Small intestine (tissue), 7 donors: ENCODE data around the gene EXOC1. TPM values are rescaled to one million over a fixed set of nuclear protein-coding genes. Genes with fewer than 3 reads are reported as not detected.

Experiments used
- DNase-seq, 2 donors: peaks; one replicate each; pipeline versions ENCODE4 v3.0.0 to v3.0.0-alpha.2; 2013
- FAIRE-seq: peaks from 2 replicates; lab custom pipeline; 2012; peaks lifted over from hg19 to GRCh38; lab: Jason Lieb, UNC
- H3K27ac ChIP-seq, 3 donors: one replicate each; pipeline ENCODE4 v1.5.1; 2013; ENCODE audit warnings: low read length in 2 of 3, mild to moderate bottlenecking in 2 of 3, control low read depth in 1 of 3, inconsistent platforms in 1 of 3, low read depth in 1 of 3, moderate library complexity in 1 of 3
- H3K27me3 ChIP-seq, 3 donors: one replicate each; pipeline ENCODE4 v1.6.1; 2013; ENCODE audit warnings: low read length in 3 of 3, inconsistent platforms in 1 of 3; ENCODE audit not compliant: control insufficient read depth in 3 of 3, insufficient read depth in 3 of 3
- H3K36me3 ChIP-seq, 3 donors: one replicate each; pipeline ENCODE4 v1.6.1; 2013; ENCODE audit warnings: low read length in 3 of 3, inconsistent platforms in 1 of 3, low read depth in 1 of 3, mild to moderate bottlenecking in 1 of 3, moderate library complexity in 1 of 3; ENCODE audit not compliant: control insufficient read depth in 3 of 3, insufficient read depth in 2 of 3
- H3K4me1 ChIP-seq, 3 donors: one replicate each; pipeline ENCODE4 v1.6.1; 2013; ENCODE audit warnings: low read length in 2 of 3, inconsistent platforms in 1 of 3, low read depth in 1 of 3, mild to moderate bottlenecking in 1 of 3, moderate library complexity in 1 of 3; ENCODE audit not compliant: control insufficient read depth in 3 of 3, insufficient read depth in 2 of 3
- H3K4me3 ChIP-seq, 3 donors: one replicate each; pipeline ENCODE4 v1.5.1; 2013; ENCODE audit warnings: low read length in 3 of 3, control low read depth in 1 of 3, inconsistent platforms in 1 of 3, low read depth in 1 of 3, mild to moderate bottlenecking in 1 of 3, moderate library complexity in 1 of 3
- H3K9me3 ChIP-seq, 2 donors: one replicate each; pipeline ENCODE4 v1.6.1; 2013; ENCODE audit warnings: low read depth in 1 of 2, low read length in 1 of 2; ENCODE audit not compliant: control insufficient read depth in 2 of 2, insufficient read depth in 1 of 2
- WGBS, 3 donors: extraction: QIAGEN DNeasy Blood & Tissue Kit; methylation state at CpG; one replicate each; pipeline ENCODE4 v1.1.7; 2013; 5-methylcytosine and 5-hydroxymethylcytosine counted together
- polyA plus RNA-seq, 4 donors: library from polyadenylated mRNA; stranded (reverse) in 3 of 4; unstranded in 1 of 4; fragments of 200-250 nt in 3 of 4; fragments of 120-200 nt in 1 of 4; gene quantifications; one replicate each; pipeline versions ENCODE4 v1.2.1 to v1.2.3, GENCODE V29; 2013
- donor health status: healthy with polysubstance abuse.
- donor health status: control.
- donor health status: control.
- donor health status: Bipolar disorder and iron deficiency.
- donor health status: healthy.

EXOC1 gene
- polyA plus RNA-seq, 4 donors = 15.3 to 37.9 (median 20.9) TPM

- Histone ChIP-seq H3K27ac (no peak overlapping the region), H3K4me3 (no peak overlapping the region), H3K4me1 (no peaks in the 10 kb centered on the region), H3K36me3 (no peaks in the 10 kb centered on the region), H3K9me3 (no peaks in the 10 kb centered on the region), H3K27me3 (peaks cover 0 to 9% (median 4%) of the 10 kb centered on the region in 3 donors)
- DNase-seq (no peak), FAIRE-seq (no peak)
- WGBS, 3 donors = 43 to 57% (median 44%) methylated on average over 2 of the region's 2 CpGs
These were observed 28.6 kb upstream of the EXOC1 start for GRCh38 chr4:55824865-55825264.

- H3K9me3 ChIP-seq = no peaks in the 10 kb centered on the region
- H3K27ac ChIP-seq = no peak overlapping the region
- no peaks in the 10 kb centered on the region for H3K4me1 ChIP-seq
- no peaks in the 10 kb centered on the region for H3K36me3 ChIP-seq
- DNase-seq (no peak), FAIRE-seq (no peak)
- H3K4me3 ChIP-seq = no peak overlapping the region
- H3K27me3 ChIP-seq = peaks cover 0 to 4% (median 4%) of the 10 kb centered on the region in 3 donors
These were observed 26.5 kb upstream of the EXOC1 start for GRCh38 chr4:55826986-55827385.

DNA sequence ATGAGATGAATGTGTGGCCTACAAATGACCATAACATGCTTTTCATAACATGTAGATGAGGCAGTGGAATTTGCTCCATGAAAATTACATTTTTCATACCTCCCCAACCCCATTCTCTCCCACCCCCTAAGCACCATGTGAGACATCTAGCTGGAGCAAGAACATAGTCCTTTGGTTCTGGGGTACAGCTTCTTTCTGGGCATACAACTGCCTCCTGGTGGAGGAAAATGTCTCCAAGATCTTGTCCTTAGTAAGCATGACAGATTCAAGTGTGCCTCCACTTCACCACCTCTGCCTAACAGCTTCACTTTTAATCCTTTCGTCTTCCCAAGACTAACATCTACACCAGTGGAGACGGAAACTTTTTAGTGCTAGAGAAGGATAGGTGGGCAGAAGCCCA, 25.9 kb upstream of the EXOC1 start:
- Histone ChIP-seq H3K36me3 (no peaks in the 10 kb centered on the region), H3K4me3 (no peak overlapping the region), H3K9me3 (no peaks in the 10 kb centered on the region), H3K4me1 (no peaks in the 10 kb centered on the region), H3K27ac (no peak overlapping the region), H3K27me3 (peaks cover 0 to 3% (median 0%) of the 10 kb centered on the region in 3 donors)
- FAIRE-seq (no peak), DNase-seq (no peak)
- WGBS, 3 donors = 69 to 73% (median 73%) methylated on average over 2 of the region's 2 CpGs

- Histone ChIP-seq H3K4me1 (no peaks in the 10 kb centered on the region), H3K9me3 (no peaks in the 10 kb centered on the region), H3K27ac (no peak overlapping the region), H3K4me3 (no peak overlapping the region), H3K36me3 (no peaks in the 10 kb centered on the region), H3K27me3 (peaks cover 0 to 3% (median 0%) of the 10 kb centered on the region in 3 donors)
- no peak for DNase-seq
- FAIRE-seq = no peak
- WGBS, 3 donors = 75 to 86% (median 86%) methylated on average over 3 of the region's 3 CpGs
These were observed 23.4 kb upstream of the EXOC1 start for GRCh38 chr4:55830048-55830447.

GRCh38 chr4:55830716-55831115, 22.7 kb upstream of the EXOC1 start:
- no peak overlapping the region for H3K27ac ChIP-seq
- peaks cover 0 to 3% (median 0%) of the 10 kb centered on the region in 3 donors for H3K27me3 ChIP-seq
- no peaks in the 10 kb centered on the region for H3K9me3 ChIP-seq
- 50 to 61% (median 57%) methylated on average over 4 of the region's 4 CpGs for WGBS, 3 donors
- no peaks in the 10 kb centered on the region for H3K4me1 ChIP-seq
- DNase-seq = peak in 1 of 2 donors; percentile 1
- no peaks in the 10 kb centered on the region for H3K36me3 ChIP-seq
- H3K4me3 ChIP-seq = no peak overlapping the region
- FAIRE-seq = no peak

DNA sequence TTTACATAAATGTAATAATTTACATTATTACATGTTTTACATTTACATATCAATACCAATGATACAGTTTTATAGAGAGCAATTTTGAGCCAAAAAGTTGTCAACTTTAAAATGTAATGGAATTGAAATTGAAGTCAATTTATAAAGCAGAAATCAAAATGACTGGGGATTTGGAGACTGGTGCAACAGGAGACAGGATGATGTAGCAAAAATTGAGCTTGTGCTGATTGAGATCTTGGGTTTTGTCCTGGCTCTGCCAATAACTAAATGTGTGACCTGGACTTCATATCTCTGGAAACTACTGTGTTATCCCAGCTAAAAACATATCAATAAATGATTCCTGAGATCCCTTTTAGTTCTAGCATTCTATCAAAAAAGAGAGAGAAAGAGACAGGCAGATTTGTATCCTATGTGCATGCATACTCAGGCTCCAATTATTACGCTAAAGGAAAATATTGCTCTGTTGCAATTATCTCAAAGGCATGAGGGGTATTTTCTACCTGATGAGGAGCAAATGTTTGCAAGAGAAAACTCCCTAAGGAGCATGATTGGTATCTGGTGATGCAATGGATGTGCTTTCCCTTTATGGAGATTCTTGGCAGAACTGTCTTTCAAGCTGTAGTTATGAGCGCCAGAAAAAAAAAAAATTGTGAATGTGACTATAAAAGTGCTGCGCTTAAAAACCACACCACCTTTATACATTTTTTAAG, 19.2 kb upstream of the EXOC1 start:
- WGBS, 3 donors = 92 to 95% (median 94%) methylated on average over 3 of the region's 3 CpGs
- Histone ChIP-seq H3K9me3 (no peaks in the 10 kb centered on the region), H3K4me1 (no peaks in the 10 kb centered on the region), H3K27me3 (no peaks in the 10 kb centered on the region), H3K27ac (no peak overlapping the region), H3K4me3 (no peak overlapping the region), H3K36me3 (no peaks in the 10 kb centered on the region)
- FAIRE-seq (no peak), DNase-seq (no peak)

GRCh38 chr4:55837903-55838302, 15.5 kb upstream of the EXOC1 start:
- WGBS, 3 donors = 61 to 74% (median 68%) methylated on average over 1 of the region's 1 CpG
- Histone ChIP-seq H3K36me3 (no peaks in the 10 kb centered on the region), H3K27ac (no peak overlapping the region), H3K9me3 (no peaks in the 10 kb centered on the region), H3K27me3 (no peaks in the 10 kb centered on the region), H3K4me1 (no peaks in the 10 kb centered on the region), H3K4me3 (no peak overlapping the region)
- FAIRE-seq = no peak
- DNase-seq = no peak

DNA sequence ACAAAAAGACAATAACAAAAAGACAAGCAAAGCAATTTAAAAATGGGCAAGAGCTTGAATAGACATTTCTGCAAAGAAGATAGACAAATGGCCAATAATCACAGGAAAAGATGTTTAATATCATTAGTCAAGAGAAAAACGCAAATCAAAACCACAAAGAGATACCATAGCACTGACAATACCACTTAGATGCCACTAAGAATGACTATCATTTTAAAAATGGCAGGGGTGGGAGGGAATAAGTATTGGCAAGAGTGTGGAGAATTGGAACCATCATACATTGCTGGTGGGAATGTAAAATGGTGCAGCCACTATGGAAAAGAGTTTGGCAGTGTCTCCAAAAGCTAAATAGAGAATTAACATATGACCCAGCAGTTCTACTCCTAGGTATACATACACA, 15.1 kb upstream of the EXOC1 start:
- H3K9me3 ChIP-seq = no peaks in the 10 kb centered on the region
- H3K27ac ChIP-seq = no peak overlapping the region
- H3K27me3 ChIP-seq = no peaks in the 10 kb centered on the region
- H3K4me3 ChIP-seq = no peak overlapping the region
- WGBS, 3 donors = 64 to 78% (median 74%) methylated on average over 1 of the region's 1 CpG
- H3K4me1 ChIP-seq = no peaks in the 10 kb centered on the region
- FAIRE-seq (no peak), DNase-seq (no peak)
- H3K36me3 ChIP-seq = no peaks in the 10 kb centered on the region

GRCh38 chr4:55838952-55839351, 14.5 kb upstream of the EXOC1 start:
- no peak overlapping the region for H3K27ac ChIP-seq
- DNase-seq (no peak), FAIRE-seq (no peak)
- no peaks in the 10 kb centered on the region for H3K27me3 ChIP-seq
- H3K4me3 ChIP-seq = no peak overlapping the region
- no peaks in the 10 kb centered on the region for H3K4me1 ChIP-seq
- H3K36me3 ChIP-seq = no peaks in the 10 kb centered on the region
- no peaks in the 10 kb centered on the region for H3K9me3 ChIP-seq
